ENCODE measurements around the gene CSNK1E. TPM values are rescaled to one million over a fixed set of nuclear protein-coding genes. Genes with fewer than 3 reads are reported as not detected.
A peak's percentile ranks its signal among the peaks of the same experiment; 100 is the strongest.

CSNK1E gene
- total and polyA plus RNA-seq, 9 of the 15 experiments (the other 6 are each of a cell fraction or from before 2014, with no cell fraction given): 2.7 to 70.0 (median 41.3) TPM

DNA sequence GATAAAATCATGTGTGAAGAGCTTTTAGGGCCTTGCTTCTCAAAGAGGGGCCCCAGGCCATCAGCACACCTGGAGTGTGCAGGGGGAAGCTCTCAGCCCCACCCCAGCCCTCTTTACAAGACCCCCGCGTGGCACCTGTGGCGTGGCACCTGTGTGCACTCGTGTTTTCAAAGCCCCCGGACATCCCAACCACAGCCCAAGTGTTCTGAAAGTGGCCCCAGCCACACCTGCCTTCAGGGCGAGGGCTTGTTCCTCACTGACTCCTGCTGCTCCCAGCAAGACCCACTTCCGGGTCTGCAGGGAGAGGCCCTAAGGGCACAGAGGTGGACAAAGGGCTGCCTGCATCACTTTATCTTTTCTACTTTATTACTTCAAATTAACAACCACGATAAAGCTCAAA lies 26.9 kb downstream of the CSNK1E start:
- ATAC-seq (no peak), FAIRE-seq (no peak), DNase-seq (ENCODE audit: extremely low read depth in 1 of 4, low spot score in 3 of 4) (no peak)
- Histone ChIP-seq H3K4me1 (replicated peaks in 1 of 2; ENCODE audit: control insufficient read depth in 2 of 2, insufficient read depth in 2 of 2, low read length in 2 of 2) (peaks cover under 1 to 12% of the 10 kb centered on the region in 2 experiments; a peak in 4 of 5 replicates), H3K9me1 (ENCODE audit: control insufficient read depth, insufficient read depth, low read length) (no peaks in the 10 kb centered on the region), H3K36me3 (ENCODE audit: control insufficient read depth, insufficient read depth, low read length) (peaks cover 25% of the 10 kb centered on the region; the same call in 1 of the 3 replicates), H3K9ac (ENCODE audit: insufficient read depth in 1 of 2, low read depth in 2 of 2, low read length in 2 of 2) (no peak overlapping the region), H3K79me2 (ENCODE audit: control insufficient read depth, insufficient read depth, low read length) (no peaks in the 10 kb centered on the region), H3K4me2 (ENCODE audit: insufficient read depth, low read length) (no peak overlapping the region), H3K4me3 (no peak overlapping the region), H2AFZ (ENCODE audit: low read depth, low read length) (no peak overlapping the region), H4K20me1 (replicated peaks; ENCODE audit: control insufficient read depth, insufficient read depth, low read length) (no peaks in the 10 kb centered on the region), H3K27me3 (ENCODE audit: control insufficient read depth in 2 of 2, insufficient read depth in 2 of 2, low read length in 2 of 2) (no peaks in the 10 kb centered on the region), H3K9me3 (replicated peaks; ENCODE audit: control insufficient read depth, insufficient read depth, low read depth, low read length) (no peaks in the 10 kb centered on the region), H3K27ac (ENCODE audit: extremely low read depth, low read depth, low read length) (no peak overlapping the region)
- in situ Hi-C loops (cut with MboI) (no loop called here), intact Hi-C loops (cut with micrococcal nuclease) (no loop called here)
- ChIA-PET POLR2A (no interaction called here), CTCF (ENCODE audit: low intra/inter-chr PET ratio) (no interaction called here)
- TF ChIP-seq KDM4B (IDR thresholded peaks at IDR 0.05; ENCODE audit: borderline replicate concordance in 2 of 2, low read depth in 1 of 2) (no peak), RBM22 (IDR thresholded peaks at IDR 0.05; ENCODE audit: low read depth, low read length, poor library complexity, severe bottlenecking) (peak; percentile 56)
- BruUV-seq (replicated peaks): no TSS peak
- 84% methylated on average over 5 of the region's 8 CpGs for WGBS (ENCODE audit: insufficient coverage, low coverage, missing lambda C conversion rate)

DNA sequence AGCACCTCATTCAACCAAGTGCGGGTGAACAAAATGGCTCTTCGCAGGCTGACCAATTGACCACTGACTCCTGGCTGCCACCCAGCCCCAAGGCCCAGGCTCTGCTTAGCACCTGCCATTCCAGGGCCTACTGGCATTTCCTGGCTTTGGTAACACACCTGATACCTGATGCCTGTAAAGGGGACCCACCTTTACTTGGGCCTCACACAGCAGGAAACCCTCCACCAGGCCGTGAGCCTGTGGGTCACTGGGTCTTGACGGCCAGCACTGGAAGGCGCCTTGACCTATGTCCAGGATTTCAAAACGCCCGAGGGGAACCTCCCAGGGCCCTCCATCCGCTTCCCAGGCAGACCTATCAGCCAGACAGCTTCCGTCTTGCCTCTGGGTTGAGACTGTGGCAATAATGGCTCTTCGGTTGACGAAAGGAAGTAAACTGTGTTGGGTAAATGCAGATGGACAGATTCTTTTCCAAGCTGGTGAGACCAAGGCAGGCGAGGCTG lies 27.6 kb downstream of the CSNK1E start:
- in situ Hi-C loops (cut with MboI): no loop called here
- Histone ChIP-seq H3K9me1 (ENCODE audit: control insufficient read depth, insufficient read depth, low read length) (no peaks in the 10 kb centered on the region), H4K20me1 (replicated peaks; ENCODE audit: control insufficient read depth, insufficient read depth, low read length) (no peaks in the 10 kb centered on the region), H3K9me3 (replicated peaks; ENCODE audit: control insufficient read depth, insufficient read depth, low read depth, low read length) (no peaks in the 10 kb centered on the region), H3K27ac (ENCODE audit: extremely low read depth, low read depth, low read length) (no peak overlapping the region), H3K4me1 (replicated peaks in 1 of 2; ENCODE audit: control insufficient read depth in 2 of 2, insufficient read depth in 2 of 2, low read length in 2 of 2) (peaks cover 6 to 17% of the 10 kb centered on the region in 2 experiments; a peak in 4 of 5 replicates), H2AFZ (ENCODE audit: low read depth, low read length) (no peak overlapping the region), H3K36me3 (ENCODE audit: control insufficient read depth, insufficient read depth, low read length) (peaks cover 21% of the 10 kb centered on the region; the same call in 1 of the 3 replicates), H3K79me2 (ENCODE audit: control insufficient read depth, insufficient read depth, low read length) (no peaks in the 10 kb centered on the region), H3K4me3 (no peak overlapping the region), H3K9ac (ENCODE audit: insufficient read depth in 1 of 2, low read depth in 2 of 2, low read length in 2 of 2) (peak overlapping the region in 1 of 2 experiments; percentile 76; a peak in 1 of 4 replicates), H3K4me2 (ENCODE audit: insufficient read depth, low read length) (no peak overlapping the region), H3K27me3 (ENCODE audit: control insufficient read depth in 2 of 2, insufficient read depth in 2 of 2, low read length in 2 of 2) (no peaks in the 10 kb centered on the region)
- FAIRE-seq: no peak
- CTCF ChIA-PET (ENCODE audit: low intra/inter-chr PET ratio): no interaction called here
- TF ChIP-seq POLR2AphosphoS2 (IDR thresholded peaks at IDR 0.05; ENCODE audit: low read length) (0 out of 2 replicates have a peak, but pooled peaks have one; percentile 22), BRD9 (IDR thresholded peaks at IDR 0.05; ENCODE audit: low read depth, partially characterized antibody) (no peak), POLR2B (IDR thresholded peaks at IDR 0.05; ENCODE audit: low read depth, partially characterized antibody) (peak; percentile 9)
- intact Hi-C loops (cut with micrococcal nuclease): no loop called here
- DNase-seq (ENCODE audit: extremely low read depth in 1 of 4, low spot score in 3 of 4): no peak
- BruUV-seq (replicated peaks): no TSS peak
- POLR2A ChIA-PET: interaction anchor here (0.7 kb wide), 1 partner anchor 55 kb away, joined by 3 read pairs; no protein-coding TSS in a partner anchor
- no peak for ATAC-seq
- WGBS (ENCODE audit: insufficient coverage, low coverage, missing lambda C conversion rate): 83% methylated on average over 10 of the region's 12 CpGs
